ENCODE data around the gene ZP3. TPM values are rescaled to one million over a fixed set of nuclear protein-coding genes. Genes with fewer than 3 reads are reported as not detected.
A peak's percentile ranks its signal among the peaks of the same experiment; 100 is the strongest.
"Not testable (repeated sequence)": the region's sequence is repeated elsewhere in the genome, so short reads cannot be mapped to it uniquely, and the experiment has no call there.

ZP3 gene
- total and polyA plus RNA-seq, 4 experiments from 2014 or later, result 1.9 to 6.1 (median 3.5) TPM

GRCh38 chr7:76461464-76462101 is 36.8 kb downstream of the ZP3 start, which contains the start of gene DTX2:
Gene DTX2 (plus strand): TSS chr7:76461709. CDS start chr7:76480510, 18,801 bp downstream.
- H3K36me3 Mint-ChIP-seq; CTCF ChIA-PET (ENCODE audit: partially characterized antibody); H3K36me3 ChIP-seq (ENCODE audit: insufficient read depth, low read length); H3K4me1 Mint-ChIP-seq; H3K4me1 ChIP-seq (ENCODE audit: insufficient read depth, low read length); H3K9me3 ChIP-seq (ENCODE audit: control insufficient read depth in 1 of 2, low read length in 2 of 2); H3K27ac ChIP-seq (ENCODE audit: low read depth, low read length); POLR2A ChIA-PET (ENCODE audit: partially characterized antibody); H3K27me3 Mint-ChIP-seq; H3K27ac Mint-ChIP-seq; intact Hi-C loops (cut with micrococcal nuclease); H3K9me3 Mint-ChIP-seq; H3K4me3 ChIP-seq (ENCODE audit: low read length in 2 of 2); H3K27me3 ChIP-seq (ENCODE audit: insufficient read depth, low read length): not testable (repeated sequence)
- H3K4me3 Mint-ChIP-seq, result peak within 1 kb of the TSS in 7 of 8 donors; percentile 44 to 73 (median 57)
- peak; percentile 48 to 84 (median 76) for DNase-seq

GRCh38 chr7:76462271-76462882 is 37.6 kb downstream of the ZP3 start:
- H3K36me3 ChIP-seq (ENCODE audit: insufficient read depth, low read length); H3K9me3 Mint-ChIP-seq; H3K27ac ChIP-seq (ENCODE audit: low read depth, low read length); H3K4me1 Mint-ChIP-seq; H3K27me3 ChIP-seq (ENCODE audit: insufficient read depth, low read length); H3K27me3 Mint-ChIP-seq; H3K4me3 ChIP-seq (ENCODE audit: low read length in 2 of 2); intact Hi-C loops (cut with micrococcal nuclease); H3K27ac Mint-ChIP-seq; H3K4me1 ChIP-seq (ENCODE audit: insufficient read depth, low read length); H3K9me3 ChIP-seq (ENCODE audit: control insufficient read depth in 1 of 2, low read length in 2 of 2); H3K4me3 Mint-ChIP-seq; POLR2A ChIA-PET (ENCODE audit: partially characterized antibody); DNase-seq; H3K36me3 Mint-ChIP-seq; CTCF ChIA-PET (ENCODE audit: partially characterized antibody): not testable (repeated sequence)

DNA sequence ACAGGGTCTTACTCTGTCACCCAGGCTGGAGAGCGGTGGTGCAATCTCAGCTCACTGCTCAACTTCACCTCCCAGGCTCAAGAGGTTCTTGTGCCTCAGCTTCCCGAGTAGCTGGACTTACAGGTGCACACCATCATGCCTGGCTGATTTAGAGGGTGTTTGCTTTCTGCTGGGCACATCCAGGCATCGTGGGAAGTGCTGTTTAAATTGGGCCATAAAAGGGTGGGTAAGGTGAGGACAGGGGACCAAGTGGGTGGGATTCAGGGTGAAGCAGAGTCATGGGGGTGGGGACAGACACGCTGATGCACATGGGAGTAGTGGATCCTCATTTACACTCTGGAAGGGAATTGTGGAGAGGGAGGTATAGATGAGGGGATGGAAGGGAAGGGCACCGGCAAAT is 40.2 kb downstream of the ZP3 start:
- not testable (repeated sequence) for H3K36me3 ChIP-seq (ENCODE audit: insufficient read depth, low read length); H3K27ac Mint-ChIP-seq; H3K9me3 Mint-ChIP-seq

GRCh38 chr7:76465950-76466349 is 41.2 kb downstream of the ZP3 start:
- H3K4me1 Mint-ChIP-seq; H3K36me3 ChIP-seq (ENCODE audit: insufficient read depth, low read length); H3K27ac ChIP-seq (ENCODE audit: low read depth, low read length); H3K4me3 Mint-ChIP-seq; H3K4me3 ChIP-seq (ENCODE audit: low read length in 2 of 2); H3K4me1 ChIP-seq (ENCODE audit: insufficient read depth, low read length); H3K27me3 Mint-ChIP-seq; DNase-seq; H3K9me3 ChIP-seq (ENCODE audit: control insufficient read depth in 1 of 2, low read length in 2 of 2); intact Hi-C loops (cut with micrococcal nuclease); H3K27ac Mint-ChIP-seq; H3K36me3 Mint-ChIP-seq; POLR2A ChIA-PET (ENCODE audit: partially characterized antibody); H3K9me3 Mint-ChIP-seq; H3K27me3 ChIP-seq (ENCODE audit: insufficient read depth, low read length); CTCF ChIA-PET (ENCODE audit: partially characterized antibody): not testable (repeated sequence)

More for the DNA sequence above, 40.2 kb downstream of the ZP3 start:
- POLR2A ChIA-PET (ENCODE audit: partially characterized antibody); H3K27me3 Mint-ChIP-seq; intact Hi-C loops (cut with micrococcal nuclease); DNase-seq; CTCF ChIA-PET (ENCODE audit: partially characterized antibody); H3K36me3 Mint-ChIP-seq; H3K27ac ChIP-seq (ENCODE audit: low read depth, low read length); H3K4me1 Mint-ChIP-seq; H3K27me3 ChIP-seq (ENCODE audit: insufficient read depth, low read length); H3K4me1 ChIP-seq (ENCODE audit: insufficient read depth, low read length); H3K4me3 ChIP-seq (ENCODE audit: low read length in 2 of 2); H3K9me3 ChIP-seq (ENCODE audit: control insufficient read depth in 1 of 2, low read length in 2 of 2); H3K4me3 Mint-ChIP-seq: not testable (repeated sequence)

GRCh38 chr7:76467743-76468404 is 43.1 kb downstream of the ZP3 start:
- H3K4me1 Mint-ChIP-seq; H3K9me3 ChIP-seq (ENCODE audit: control insufficient read depth in 1 of 2, low read length in 2 of 2); H3K9me3 Mint-ChIP-seq; H3K4me3 ChIP-seq (ENCODE audit: low read length in 2 of 2); H3K27me3 ChIP-seq (ENCODE audit: insufficient read depth, low read length); H3K36me3 Mint-ChIP-seq; CTCF ChIA-PET (ENCODE audit: partially characterized antibody); H3K4me3 Mint-ChIP-seq; H3K36me3 ChIP-seq (ENCODE audit: insufficient read depth, low read length); H3K27me3 Mint-ChIP-seq; H3K4me1 ChIP-seq (ENCODE audit: insufficient read depth, low read length); DNase-seq; H3K27ac ChIP-seq (ENCODE audit: low read depth, low read length); intact Hi-C loops (cut with micrococcal nuclease); POLR2A ChIA-PET (ENCODE audit: partially characterized antibody): not testable (repeated sequence)
- H3K27ac Mint-ChIP-seq, result peak overlapping the region in 1 of 7 donors; percentile 48

GRCh38 chr7:76471556-76472221 is 46.9 kb downstream of the ZP3 start:
- H3K27ac Mint-ChIP-seq; CTCF ChIA-PET (ENCODE audit: partially characterized antibody); H3K27ac ChIP-seq (ENCODE audit: low read depth, low read length); H3K36me3 Mint-ChIP-seq; H3K27me3 ChIP-seq (ENCODE audit: insufficient read depth, low read length); POLR2A ChIA-PET (ENCODE audit: partially characterized antibody); H3K36me3 ChIP-seq (ENCODE audit: insufficient read depth, low read length); H3K4me3 Mint-ChIP-seq; H3K4me1 Mint-ChIP-seq; DNase-seq; H3K4me1 ChIP-seq (ENCODE audit: insufficient read depth, low read length); H3K9me3 Mint-ChIP-seq; H3K9me3 ChIP-seq (ENCODE audit: control insufficient read depth in 1 of 2, low read length in 2 of 2); H3K27me3 Mint-ChIP-seq; H3K4me3 ChIP-seq (ENCODE audit: low read length in 2 of 2); intact Hi-C loops (cut with micrococcal nuclease): not testable (repeated sequence)

- H3K4me3 Mint-ChIP-seq; H3K9me3 ChIP-seq (ENCODE audit: control insufficient read depth in 1 of 2, low read length in 2 of 2); H3K27ac ChIP-seq (ENCODE audit: low read depth, low read length); H3K4me3 ChIP-seq (ENCODE audit: low read length in 2 of 2); H3K27ac Mint-ChIP-seq; H3K36me3 ChIP-seq (ENCODE audit: insufficient read depth, low read length); intact Hi-C loops (cut with micrococcal nuclease); H3K4me1 ChIP-seq (ENCODE audit: insufficient read depth, low read length); H3K27me3 ChIP-seq (ENCODE audit: insufficient read depth, low read length); CTCF ChIA-PET (ENCODE audit: partially characterized antibody); POLR2A ChIA-PET (ENCODE audit: partially characterized antibody); H3K9me3 Mint-ChIP-seq; H3K36me3 Mint-ChIP-seq; H3K27me3 Mint-ChIP-seq; H3K4me1 Mint-ChIP-seq; DNase-seq: not testable (repeated sequence)
These were observed 48.3 kb downstream of the ZP3 start for GRCh38 chr7:76473097-76473496.

Measured in CD4-positive, alpha-beta memory T cell (primary cell).